GF-D8 (cell line): Measurements from ENCODE around the gene UGGT2.
"Not testable (repeated sequence)": the region's sequence is repeated elsewhere in the genome, so short reads cannot be mapped to it uniquely, and the experiment has no call there.

Experiments used
- DNase-seq: peaks from one replicate; lab custom pipeline; 2025; lab: John Stamatoyannopoulos, UW

UGGT2 gene

GRCh38 chr13:95797016-95797415, 256.2 kb downstream of the UGGT2 start:
- no peak for DNase-seq

GRCh38 chr13:95793781-95794180, 259.4 kb downstream of the UGGT2 start:
- DNase-seq, result no peak

GRCh38 chr13:95793018-95793555, 260.1 kb downstream of the UGGT2 start:
- no peak for DNase-seq

GRCh38 chr13:95791084-95791722, 262.0 kb downstream of the UGGT2 start:
- DNase-seq, result no peak

- DNase-seq, result not testable (repeated sequence)
Observed at GRCh38 chr13:95789315-95789714, 263.9 kb downstream of the UGGT2 start.

GRCh38 chr13:95788100-95788463, 265.1 kb downstream of the UGGT2 start:
- no peak for DNase-seq

DNA sequence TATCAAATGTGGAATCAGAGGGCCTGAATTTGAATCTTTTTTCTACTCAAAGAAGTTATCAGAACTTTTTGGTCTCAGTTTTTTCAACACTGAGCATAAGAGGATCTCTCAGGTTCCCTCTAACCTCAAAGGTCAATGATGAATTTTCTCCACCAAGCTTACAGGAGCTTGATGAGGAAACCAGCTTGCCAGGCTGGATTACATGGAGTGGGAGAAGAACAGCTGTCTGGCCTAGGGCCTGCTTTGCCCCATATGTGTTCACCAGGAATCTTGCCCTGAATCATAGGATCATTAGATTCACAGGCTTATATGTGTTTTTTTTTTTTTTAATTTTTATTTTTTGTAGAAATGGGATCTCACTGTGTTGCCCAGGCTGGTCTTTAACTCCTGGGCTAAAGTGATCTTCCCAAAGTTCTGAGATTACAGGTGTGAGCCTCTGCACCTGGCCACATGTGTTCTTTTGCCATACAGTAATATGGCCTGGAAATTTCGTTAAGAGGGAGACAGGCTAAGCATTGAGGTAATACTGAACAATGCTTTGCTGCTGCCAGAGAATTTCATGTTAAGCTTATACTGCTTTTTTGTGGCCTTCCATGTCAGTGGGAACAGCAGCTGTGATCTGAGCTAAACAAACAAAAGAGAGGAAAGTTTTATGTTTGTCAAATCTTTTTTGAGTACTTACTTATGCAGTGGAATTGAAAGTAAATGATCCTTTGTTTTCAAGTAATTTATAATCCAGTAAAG, 265.7 kb downstream of the UGGT2 start:
- DNase-seq, result no peak

GRCh38 chr13:95784900-95785290, 268.3 kb downstream of the UGGT2 start:
- no peak for DNase-seq

DNA sequence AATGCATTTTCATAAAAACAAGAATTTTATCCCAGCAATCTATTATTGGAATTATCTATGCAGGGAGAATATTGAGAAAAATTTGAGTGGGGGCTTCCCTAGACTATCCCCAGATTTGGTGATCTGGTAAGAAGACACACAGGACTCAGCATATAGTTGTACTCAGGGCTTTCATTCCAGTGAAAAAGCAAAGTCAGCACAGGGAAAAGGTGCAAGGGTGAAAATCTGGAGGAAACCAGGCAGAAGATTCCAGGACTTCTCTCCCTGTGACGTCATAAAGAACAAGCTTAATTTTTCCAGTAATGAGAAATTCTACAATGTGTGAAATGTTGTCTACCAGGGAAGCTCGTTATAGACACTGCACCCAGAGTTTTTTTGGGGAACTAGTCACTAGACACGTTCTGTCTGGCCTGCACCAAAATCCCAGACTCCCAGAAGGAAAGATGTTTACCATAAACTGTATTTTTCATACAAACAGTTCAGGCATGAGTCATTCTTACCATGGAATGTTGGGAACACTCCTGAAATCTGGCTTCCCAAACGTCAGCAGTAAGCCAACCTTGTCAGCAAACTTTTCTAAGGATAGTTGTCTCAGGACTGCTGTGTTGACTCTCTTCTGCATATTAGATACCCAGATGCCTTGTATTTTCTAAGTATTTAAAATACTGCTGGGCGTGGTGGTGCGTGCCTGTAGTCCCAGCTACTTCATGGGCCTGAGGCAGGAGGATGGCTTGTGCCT, 268.9 kb downstream of the UGGT2 start:
- no peak for DNase-seq

- no peak for DNase-seq
Observed at GRCh38 chr13:95783747-95784146, 269.5 kb downstream of the UGGT2 start.

GRCh38 chr13:95781940-95782339, 271.3 kb downstream of the UGGT2 start:
- DNase-seq, result not testable (repeated sequence)

DNA sequence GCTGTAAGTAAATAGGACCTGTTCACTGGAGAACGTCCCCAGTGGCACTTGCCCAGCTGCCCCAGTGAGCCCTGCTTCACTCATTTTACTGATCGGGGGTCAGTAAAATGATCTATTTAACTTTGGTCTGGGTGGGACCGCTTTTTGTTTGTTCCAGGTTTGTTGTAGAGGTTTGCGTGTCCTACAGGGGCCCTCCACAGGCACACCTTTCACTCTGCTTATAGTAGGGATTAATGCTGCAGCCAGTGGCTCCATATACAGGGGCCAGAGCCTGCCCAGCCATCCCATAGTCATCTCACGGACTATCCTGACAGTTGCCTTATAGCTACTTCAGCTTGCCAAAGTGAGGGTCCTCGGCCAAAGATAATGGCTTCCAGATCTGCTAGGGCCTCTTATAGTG, 272.2 kb downstream of the UGGT2 start:
- no peak for DNase-seq

DNA sequence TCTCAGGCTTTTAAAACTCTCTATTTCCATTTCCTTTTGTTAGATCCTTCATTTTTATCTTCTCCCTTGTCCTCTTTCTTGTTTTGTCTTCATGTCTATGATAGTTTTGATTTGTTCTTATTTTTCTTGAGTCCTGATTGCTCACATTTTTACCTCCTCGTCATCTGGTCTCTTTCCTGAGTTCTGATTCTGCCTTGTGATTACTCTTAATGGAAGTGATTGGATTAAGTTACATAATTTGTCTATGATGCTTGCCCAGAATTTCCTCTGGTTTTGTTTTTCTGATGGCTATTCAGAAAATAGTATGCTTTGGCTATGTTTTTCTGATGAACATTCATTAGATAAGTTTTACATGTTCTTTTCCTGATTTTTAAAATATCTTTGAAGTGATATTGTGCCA, 273.7 kb downstream of the UGGT2 start:
- no peak for DNase-seq

DNA sequence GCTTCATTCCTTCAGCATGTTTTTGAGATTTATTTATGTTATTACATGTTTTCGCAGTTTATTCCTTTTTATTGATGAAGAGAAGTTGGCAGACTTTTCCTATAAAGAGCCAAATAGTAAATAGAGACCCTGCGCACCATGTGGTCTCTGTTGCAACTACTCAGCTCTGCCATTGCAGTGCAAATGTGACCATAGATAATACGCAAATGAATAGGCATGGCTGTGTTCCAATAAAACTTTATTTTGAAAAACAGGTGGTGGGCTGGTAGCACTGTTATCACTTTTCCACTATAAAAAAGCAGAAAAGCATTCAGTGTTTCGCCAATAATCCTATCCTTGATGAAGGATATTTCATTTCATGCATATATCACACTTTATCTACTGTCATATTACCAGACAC, 281.3 kb downstream of the UGGT2 start:
- DNase-seq, result no peak

DNA sequence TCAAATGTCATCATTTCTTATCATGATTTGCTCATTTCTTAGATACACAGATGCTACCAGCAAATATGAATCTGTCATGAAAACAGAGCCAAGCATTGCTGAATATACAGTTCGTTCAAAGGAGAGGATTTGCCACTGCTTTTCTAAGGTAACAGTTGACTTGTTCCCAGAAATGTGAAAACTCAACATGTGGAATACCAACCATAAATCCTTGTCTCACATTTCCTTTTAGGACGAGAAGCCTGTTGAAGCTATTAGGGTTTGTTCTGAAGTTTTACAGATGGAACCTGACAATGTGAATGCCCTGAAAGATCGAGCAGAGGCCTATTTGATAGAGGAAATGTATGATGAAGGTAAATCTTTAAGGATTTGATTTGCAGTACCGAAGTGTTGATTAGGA, 289.6 kb downstream of the UGGT2 start:
- DNase-seq, result no peak

DNA sequence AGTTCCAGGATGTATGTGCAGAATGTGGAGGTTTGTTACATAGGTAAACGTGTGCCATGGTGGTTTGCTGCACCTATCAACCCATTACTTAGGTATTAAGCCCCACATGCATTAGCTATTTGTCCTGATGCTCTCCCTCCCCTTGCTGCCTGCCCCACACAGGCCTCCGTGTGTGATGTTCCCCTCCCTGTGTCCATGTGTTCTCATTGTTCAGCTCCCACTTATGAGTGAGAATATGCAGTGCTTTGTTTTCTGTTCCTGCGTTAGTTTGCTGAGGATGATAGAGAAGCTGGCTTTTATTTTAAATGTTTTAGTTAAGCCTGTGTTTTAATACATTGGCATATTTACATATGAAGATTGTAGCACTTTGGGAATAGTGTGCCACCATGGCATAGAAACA, 290.6 kb downstream of the UGGT2 start:
- not testable (repeated sequence) for DNase-seq

- no peak for DNase-seq
Observed at GRCh38 chr13:95756072-95756471, 297.1 kb downstream of the UGGT2 start.

DNA sequence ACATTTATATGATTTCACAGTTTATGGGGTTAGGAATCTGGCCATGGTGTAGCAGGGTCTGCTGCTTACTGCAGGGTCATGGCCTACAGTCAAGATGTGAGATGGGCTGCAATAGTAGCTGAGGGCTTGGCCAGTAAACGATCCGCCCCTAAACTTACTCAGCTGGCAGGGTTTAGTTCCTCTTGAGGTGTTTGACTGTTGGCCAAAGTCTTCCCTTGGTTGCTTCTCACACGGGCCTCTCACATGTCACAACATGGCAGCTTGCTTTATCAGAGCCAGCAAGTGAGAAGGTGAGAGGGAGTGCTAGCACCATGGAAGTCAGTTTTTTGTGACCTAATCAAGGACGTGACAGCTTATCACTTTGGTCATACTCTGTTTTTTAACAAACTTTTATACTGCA, 299.1 kb downstream of the UGGT2 start:
- no peak for DNase-seq

DNA sequence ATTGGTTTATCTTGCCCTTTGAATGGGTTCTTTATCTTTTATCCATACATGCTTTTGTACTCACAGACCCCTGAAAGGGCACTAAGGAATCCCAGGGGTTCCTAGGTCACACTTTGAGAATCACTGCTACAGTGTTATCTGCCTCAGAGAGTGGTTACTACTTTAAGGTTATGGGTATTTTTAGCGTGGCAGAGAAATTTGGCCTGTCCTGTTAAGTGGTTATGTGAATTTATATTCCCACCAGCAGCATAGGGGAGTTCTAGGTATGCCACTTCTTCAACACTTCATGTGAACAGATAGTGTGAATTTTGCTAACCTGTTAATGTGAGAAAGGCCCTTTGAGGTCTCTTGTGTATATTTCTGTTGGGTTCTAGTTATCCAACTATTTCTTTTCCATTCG, 300.5 kb downstream of the UGGT2 start:
- DNase-seq, result no peak
